Nephron progenitor cell (in vitro differentiated cells): Measurements from ENCODE around the gene PPA2.

ENCODE experiments used
- DNase-seq: peaks from one replicate; pipeline ENCODE4 v3.0.0; 2021
- H3K27ac Mint-ChIP-seq: 2 replicates; pipeline ENCODE4 v1.8.0; 2021; ENCODE audit warnings: mild to moderate bottlenecking, moderate library complexity, mixed read lengths
- H3K27me3 Mint-ChIP-seq: 2 replicates; pipeline ENCODE4 v1.8.0; 2021; ENCODE audit warnings: mild to moderate bottlenecking, low read depth, mixed read lengths; ENCODE audit not compliant: poor library complexity
- H3K36me3 Mint-ChIP-seq: 2 replicates; pipeline ENCODE4 v1.8.0; 2021; ENCODE audit warnings: low read depth, mixed read lengths
- H3K4me1 Mint-ChIP-seq: 2 replicates; pipeline ENCODE4 v1.8.0; 2021; ENCODE audit warnings: mixed read lengths
- H3K4me3 Mint-ChIP-seq: 2 replicates; pipeline ENCODE4 v1.8.0; 2021; ENCODE audit warnings: mild to moderate bottlenecking, moderate library complexity, mixed read lengths
- H3K9me3 Mint-ChIP-seq: 2 replicates; pipeline ENCODE4 v1.8.0; 2021; ENCODE audit warnings: mild to moderate bottlenecking, moderate library complexity, mixed read lengths
- CTCF ChIP-seq: fragments of 200-600 bp; sonication (generic); IDR thresholded peaks from 2 replicates; pipeline ENCODE4 v1.5.0; 2021; ENCODE audit warnings: antibody characterized with exemption

PPA2 gene

GRCh38 chr4:105327222-105327621, 146.6 kb downstream of the PPA2 start:
- H3K27ac Mint-ChIP-seq = no peak overlapping the region
- H3K36me3 Mint-ChIP-seq = no peaks in the 10 kb centered on the region
- TF ChIP-seq CTCF = no peak
- H3K4me1 Mint-ChIP-seq = no peaks in the 10 kb centered on the region
- no peaks in the 10 kb centered on the region for H3K27me3 Mint-ChIP-seq
- no peaks in the 10 kb centered on the region for H3K9me3 Mint-ChIP-seq
- DNase-seq = no peak
- no peak overlapping the region for H3K4me3 Mint-ChIP-seq
